Activated naive CD4-positive, alpha-beta T cell treated with anti-CD3 and anti-CD28 coated beads, Interleukin-2, amount 50 U/mL, for 72 hours (primary cell): ENCODE measurements around the gene ACTR1B. TPM values are rescaled to one million over a fixed set of nuclear protein-coding genes. Genes with fewer than 3 reads are reported as not detected.
"Not testable (repeated sequence)": the region's sequence is repeated elsewhere in the genome, so short reads cannot be mapped to it uniquely, and the experiment has no call there.

Source experiments
- ATAC-seq, 2 donors: fragments of 150-1000 bp; cut with Tn5 transposase; 2 replicates each; pipeline ENCODE4 v1.10.0; 2021; ENCODE audit warnings: mild to moderate bottlenecking in 2 of 2, moderate library complexity in 2 of 2
- DNase-seq, 2 donors: peaks; one replicate each; pipeline ENCODE4 v3.0.0; 2021 to 2022; ENCODE audit warnings: low spot score in 2 of 2
- H3K27ac Mint-ChIP-seq, 2 donors: one replicate each; pipeline ENCODE4 v1.8.0; 2022; ENCODE audit warnings: mild to moderate bottlenecking in 2 of 2, mixed read lengths in 2 of 2
- H3K36me3 Mint-ChIP-seq, 2 donors: one replicate each; pipeline ENCODE4 v1.8.0; 2022; ENCODE audit warnings: mixed read lengths in 2 of 2
- H3K9me3 Mint-ChIP-seq, 2 donors: one replicate each; pipeline ENCODE4 v1.8.0; 2022; ENCODE audit warnings: mixed read lengths in 2 of 2
- total RNA-seq, 2 donors: library from RNA; stranded (reverse); gene quantifications; one replicate each; pipeline ENCODE4 v1.2.3, GENCODE V29; 2022

Gene ACTR1B
- total RNA-seq, 2 donors from 2014 or later: 77.0 to 124 TPM

GRCh38 chr2:97653473-97653872 lies 10.4 kb downstream of the ACTR1B start:
- H3K27ac Mint-ChIP-seq: no peak overlapping the region
- H3K9me3 Mint-ChIP-seq: no peaks in the 10 kb centered on the region
- peaks cover 2 to 41% of the 10 kb centered on the region in 2 donors for H3K36me3 Mint-ChIP-seq
- ATAC-seq: no peak
- DNase-seq: no peak

- H3K36me3 Mint-ChIP-seq: peaks cover 26 to 54% of the 10 kb centered on the region in 2 donors
- DNase-seq (no peak), ATAC-seq (no peak)
- H3K9me3 Mint-ChIP-seq: no peaks in the 10 kb centered on the region
- peak overlapping the region in 1 of 2 donors; percentile 62 for H3K27ac Mint-ChIP-seq
These were observed 12.7 kb downstream of the ACTR1B start for GRCh38 chr2:97651114-97651513.

- ATAC-seq: no peak
- Mint-ChIP-seq H3K9me3 (no peaks in the 10 kb centered on the region), H3K36me3 (peaks cover 26 to 29% of the 10 kb centered on the region in 2 donors), H3K27ac (peak overlapping the region; percentile 95)
- no peak for DNase-seq
These were observed 16.9 kb downstream of the ACTR1B start for GRCh38 chr2:97646977-97647376.

GRCh38 chr2:97645695-97646629 lies 17.9 kb downstream of the ACTR1B start, which contains the start of gene COX5B:
COX5B (plus strand) TSS chr2:97646062; CDS start chr2:97646087, 25 bp downstream.
- Mint-ChIP-seq H3K9me3 (no peaks in the 10 kb centered on the region), H3K36me3 (peaks cover 26 to 29% of the 10 kb centered on the region in 2 donors), H3K27ac (peak within 1 kb of the TSS; percentile 95)
- DNase-seq: peak; percentile 97 to 98
- peak; percentile 93 to 96 for ATAC-seq

GRCh38 chr2:97645112-97645694 lies 18.6 kb downstream of the ACTR1B start:
- Mint-ChIP-seq H3K27ac (peak overlapping the region; percentile 95), H3K36me3 (peaks cover 26 to 29% of the 10 kb centered on the region in 2 donors), H3K9me3 (no peaks in the 10 kb centered on the region)
- DNase-seq (no peak), ATAC-seq (peak; percentile 58 to 64)

- Mint-ChIP-seq H3K27ac (no peak overlapping the region), H3K36me3 (peaks cover 22 to 26% of the 10 kb centered on the region in 2 donors), H3K9me3 (no peaks in the 10 kb centered on the region)
- DNase-seq: no peak
- no peak for ATAC-seq
These were observed 19.7 kb downstream of the ACTR1B start for GRCh38 chr2:97644023-97644717.

GRCh38 chr2:97626049-97626430 lies 37.8 kb downstream of the ACTR1B start:
- not testable (repeated sequence) for ATAC-seq, H3K36me3 Mint-ChIP-seq, H3K27ac Mint-ChIP-seq, H3K9me3 Mint-ChIP-seq, DNase-seq

- not testable (repeated sequence) for H3K27ac Mint-ChIP-seq, DNase-seq, H3K9me3 Mint-ChIP-seq, H3K36me3 Mint-ChIP-seq, ATAC-seq
These were observed 38.3 kb downstream of the ACTR1B start for GRCh38 chr2:97625354-97626048.

GRCh38 chr2:97622976-97623375 lies 40.9 kb downstream of the ACTR1B start:
- H3K27ac Mint-ChIP-seq, DNase-seq, H3K9me3 Mint-ChIP-seq, ATAC-seq, H3K36me3 Mint-ChIP-seq: not testable (repeated sequence)

- not testable (repeated sequence) for H3K36me3 Mint-ChIP-seq, ATAC-seq, H3K9me3 Mint-ChIP-seq, DNase-seq
- peak overlapping the region in 1 of 2 donors; percentile 23 for H3K27ac Mint-ChIP-seq
These were observed 43.4 kb downstream of the ACTR1B start for GRCh38 chr2:97620492-97620891.

GRCh38 chr2:97618939-97619827 lies 44.7 kb downstream of the ACTR1B start:
- H3K9me3 Mint-ChIP-seq, H3K36me3 Mint-ChIP-seq, DNase-seq: not testable (repeated sequence)

GRCh38 chr2:97617911-97618310 lies 45.9 kb downstream of the ACTR1B start:
- Mint-ChIP-seq H3K27ac (no peak overlapping the region), H3K36me3 (no peaks in the 10 kb centered on the region), H3K9me3 (peaks cover 0 to 5% of the 10 kb centered on the region in 2 donors)
- ATAC-seq (no peak), DNase-seq (no peak)

More at GRCh38 chr2:97618939-97619827, 44.7 kb downstream of the ACTR1B start:
- H3K27ac Mint-ChIP-seq: peak overlapping the region in 1 of 2 donors; percentile 14
- peak; percentile 93 for ATAC-seq

- H3K27ac Mint-ChIP-seq: not testable (repeated sequence)
These were observed 48.1 kb downstream of the ACTR1B start for GRCh38 chr2:97615746-97616145.

GRCh38 chr2:97611895-97612294 lies 51.9 kb downstream of the ACTR1B start:
- DNase-seq, H3K9me3 Mint-ChIP-seq, H3K27ac Mint-ChIP-seq, ATAC-seq, H3K36me3 Mint-ChIP-seq: not testable (repeated sequence)

More at GRCh38 chr2:97615746-97616145, 48.1 kb downstream of the ACTR1B start:
- not testable (repeated sequence) for H3K36me3 Mint-ChIP-seq, H3K9me3 Mint-ChIP-seq, ATAC-seq, DNase-seq

GRCh38 chr2:97608745-97609144 lies 55.1 kb downstream of the ACTR1B start:
- H3K36me3 Mint-ChIP-seq, ATAC-seq, DNase-seq, H3K27ac Mint-ChIP-seq, H3K9me3 Mint-ChIP-seq: not testable (repeated sequence)
